ENCODE results near the gene DUOXA2.
"Not testable (repeated sequence)": the region's sequence is repeated elsewhere in the genome, so short reads cannot be mapped to it uniquely, and the experiment has no call there.

The DUOXA2 gene

GRCh38 chr15:45114076-45114750 lies at the start of gene DUOXA2, which contains the start of gene DUOX2:
TSS of gene DUOXA2 (plus strand) at chr15:45114326. CDS start at chr15:45114606, 280 bp downstream.
TSS of gene DUOX2 (minus strand) at chr15:45114172. CDS start at chr15:45113411, 761 bp downstream.
- DNase-seq: peak in 1 of 2 experiments; percentile 43

- DNase-seq: no peak
Observed at GRCh38 chr15:45064386-45064785, 49.7 kb upstream of the DUOXA2 start.

GRCh38 chr15:45069942-45070360 lies 44.2 kb upstream of the DUOXA2 start:
- not testable (repeated sequence) for DNase-seq

GRCh38 chr15:45073602-45074001 lies 40.5 kb upstream of the DUOXA2 start:
- DNase-seq: not testable (repeated sequence)

- not testable (repeated sequence) for DNase-seq
Observed at GRCh38 chr15:45075440-45076320, 38.4 kb upstream of the DUOXA2 start.

GRCh38 chr15:45077391-45077790 lies 36.7 kb upstream of the DUOXA2 start:
- DNase-seq: not testable (repeated sequence)

GRCh38 chr15:45079201-45079600 lies 34.9 kb upstream of the DUOXA2 start:
- DNase-seq: not testable (repeated sequence)

GRCh38 chr15:45079628-45080246 lies 34.4 kb upstream of the DUOXA2 start:
- DNase-seq: not testable (repeated sequence)

GRCh38 chr15:45080593-45080992 lies 33.5 kb upstream of the DUOXA2 start:
- not testable (repeated sequence) for DNase-seq

- DNase-seq: not testable (repeated sequence)
Observed at GRCh38 chr15:45082412-45082811, 31.7 kb upstream of the DUOXA2 start.

- DNase-seq: no peak
Observed at GRCh38 chr15:45083223-45083622, 30.9 kb upstream of the DUOXA2 start.

- DNase-seq: no peak
Observed at GRCh38 chr15:45084163-45084562, 30.0 kb upstream of the DUOXA2 start.

GRCh38 chr15:45087513-45087912 lies 26.6 kb upstream of the DUOXA2 start:
- DNase-seq: no peak

GRCh38 chr15:45088801-45089711 lies 25.1 kb upstream of the DUOXA2 start:
- no peak for DNase-seq

- no peak for DNase-seq
Observed at GRCh38 chr15:45089712-45090373, 24.3 kb upstream of the DUOXA2 start.

- no peak for DNase-seq
Observed at GRCh38 chr15:45091161-45091560, 23.0 kb upstream of the DUOXA2 start.

- DNase-seq: no peak
Observed at GRCh38 chr15:45091576-45091975, 22.6 kb upstream of the DUOXA2 start.

- DNase-seq: no peak
Observed at GRCh38 chr15:45093013-45093412, 21.1 kb upstream of the DUOXA2 start.

GRCh38 chr15:45093622-45094357 lies 20.3 kb upstream of the DUOXA2 start:
- DNase-seq: no peak

GRCh38 chr15:45094358-45094730 lies 19.8 kb upstream of the DUOXA2 start:
- no peak for DNase-seq

- no peak for DNase-seq
Observed at GRCh38 chr15:45095661-45096060, 18.5 kb upstream of the DUOXA2 start.
